Panc1 (cell line): ENCODE results near the gene HGF.

Source experiments
- CTCF ChIP-seq: fragments of 450-650 bp; IDR thresholded peaks from 2 replicates; pipeline ENCODE4 v1.5.1; 2017; ENCODE audit warnings: mild to moderate bottlenecking
- POLR2AphosphoS5 ChIP-seq: IDR thresholded peaks from 2 replicates; pipeline ENCODE4 v1.6.1; 2012; ENCODE audit warnings: mild to moderate bottlenecking, low read depth, low read length, moderate library complexity
- REST ChIP-seq, 2 experiments: IDR thresholded peaks; 2 replicates each; pipeline ENCODE4 v1.6.1; 2011 to 2012; ENCODE audit warnings: low read depth in 2 of 2, control low read depth in 1 of 2, low read length in 1 of 2, mild to moderate bottlenecking in 1 of 2, moderate library complexity in 1 of 2; ENCODE audit not compliant: insufficient read depth in 1 of 2
- TCF7L2 ChIP-seq: IDR thresholded peaks from 2 replicates; pipeline ENCODE4 v1.6.1; 2011; ENCODE audit warnings: mild to moderate bottlenecking, low read depth, low read length, inconsistent platforms

DNA sequence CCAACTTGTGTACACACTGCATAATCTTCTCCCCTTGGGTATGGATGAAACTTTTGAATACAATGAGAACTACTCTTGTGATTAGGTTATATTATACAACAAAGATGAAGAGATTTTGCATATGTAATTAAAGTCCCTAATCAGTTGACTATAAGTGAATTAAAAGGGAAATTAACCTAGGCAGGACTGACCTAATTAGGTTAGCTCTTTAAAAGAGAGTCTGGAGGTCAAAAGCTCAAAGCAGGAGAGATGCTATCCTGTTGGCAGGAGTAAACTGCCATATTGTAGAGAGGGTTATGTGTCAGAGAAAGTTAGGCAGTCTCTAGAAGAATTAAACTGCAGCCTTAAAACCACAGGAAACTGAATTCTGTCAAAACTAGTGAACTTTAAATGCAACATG is 29.4 kb downstream of the HGF start:
- TF ChIP-seq POLR2AphosphoS5, result no peak
- no peak for TF ChIP-seq CTCF
- no peak for TF ChIP-seq TCF7L2
- no peak for TF ChIP-seq REST (IDR thresholded peaks at IDR 0.05; ENCODE audit: insufficient read depth in 1 of 2, low read depth in 2 of 2, low read length in 1 of 2)
